NCI-H748 treated with DMSO at 0.1 percent for 48 hours (cell line): Measurements from ENCODE around the gene RC3H1.
A peak's percentile ranks its signal among the peaks of the same experiment; 100 is the strongest.
"Not testable (repeated sequence)": the region's sequence is repeated elsewhere in the genome, so short reads cannot be mapped to it uniquely, and the experiment has no call there.

ENCODE experiments used
- DNase-seq: peaks from one replicate; lab custom pipeline; 2025; lab: John Stamatoyannopoulos, UW

RC3H1 gene

GRCh38 chr1:174022080-174022975, at the start of gene RC3H1:
Gene RC3H1, minus strand, starts transcription at chr1:174022357. Its CDS starts 29,372 bp downstream, at chr1:173992985.
- peak; percentile 56 for DNase-seq

- DNase-seq = no peak
Observed at GRCh38 chr1:174070614-174071013, 48.5 kb upstream of the RC3H1 start.

- DNase-seq = no peak
Observed at GRCh38 chr1:174068000-174068399, 45.8 kb upstream of the RC3H1 start.

GRCh38 chr1:174060090-174060489, 37.9 kb upstream of the RC3H1 start:
- DNase-seq = no peak

GRCh38 chr1:174058624-174059023, 36.5 kb upstream of the RC3H1 start:
- DNase-seq = no peak

GRCh38 chr1:174056609-174057008, 34.5 kb upstream of the RC3H1 start:
- DNase-seq = not testable (repeated sequence)

GRCh38 chr1:174055797-174056196, 33.6 kb upstream of the RC3H1 start:
- not testable (repeated sequence) for DNase-seq

- DNase-seq = no peak
Observed at GRCh38 chr1:174053826-174054225, 31.7 kb upstream of the RC3H1 start.

- DNase-seq = no peak
Observed at GRCh38 chr1:174052621-174053020, 30.5 kb upstream of the RC3H1 start.

GRCh38 chr1:174051956-174052355, 29.8 kb upstream of the RC3H1 start:
- no peak for DNase-seq

GRCh38 chr1:174049514-174049913, 27.4 kb upstream of the RC3H1 start:
- DNase-seq = no peak

GRCh38 chr1:174044418-174045222, 22.5 kb upstream of the RC3H1 start:
- no peak for DNase-seq

- not testable (repeated sequence) for DNase-seq
Observed at GRCh38 chr1:174042509-174042908, 20.4 kb upstream of the RC3H1 start.

- DNase-seq = no peak
Observed at GRCh38 chr1:174041369-174041768, 19.2 kb upstream of the RC3H1 start.

GRCh38 chr1:174040387-174040786, 18.2 kb upstream of the RC3H1 start:
- no peak for DNase-seq

GRCh38 chr1:174039027-174039426, 16.9 kb upstream of the RC3H1 start:
- no peak for DNase-seq

GRCh38 chr1:174036798-174037197, 14.6 kb upstream of the RC3H1 start:
- no peak for DNase-seq

GRCh38 chr1:174036204-174036603, 14.0 kb upstream of the RC3H1 start:
- no peak for DNase-seq

GRCh38 chr1:174032671-174033222, 10.6 kb upstream of the RC3H1 start:
- no peak for DNase-seq

GRCh38 chr1:174031099-174031498, 8.9 kb upstream of the RC3H1 start:
- DNase-seq = no peak

GRCh38 chr1:174028495-174028894, 6.3 kb upstream of the RC3H1 start:
- DNase-seq = no peak

GRCh38 chr1:174023440-174023839, 1.3 kb upstream of the RC3H1 start:
- DNase-seq = no peak

- no peak for DNase-seq
Observed at GRCh38 chr1:174022976-174023277, 770 bp upstream of the RC3H1 start.
